Thyroid gland (tissue), 4 donors: ENCODE data around the gene PRDM11.

Experiments
- POLR2A ChIP-seq, 2 donors: fragments of 450-650 bp; IDR thresholded peaks; one replicate each; pipeline ENCODE4 v1.6.1; 2017; ENCODE audit warnings: antibody characterized with exemption in 2 of 2, mild to moderate bottlenecking in 2 of 2, moderate library complexity in 1 of 2
- TF ChIP-seq, protein P1 (sequence below), 6 experiments: fragments of 200-600 bp in 3 of 6; fragments of 450-650 bp in 3 of 6; sonication (generic) in 3 of 6; IDR thresholded peaks; one replicate each; pipeline ENCODE4 v1.5.1; 2016 to 2019; ENCODE audit warnings: antibody characterized with exemption in 6 of 6, mild to moderate bottlenecking in 2 of 6, inconsistent platforms in 1 of 6, moderate library complexity in 1 of 6

GRCh38 chr11:45263773-45264172 lies 117.3 kb downstream of the PRDM11 start:
- TF ChIP-seq, protein P1, sequence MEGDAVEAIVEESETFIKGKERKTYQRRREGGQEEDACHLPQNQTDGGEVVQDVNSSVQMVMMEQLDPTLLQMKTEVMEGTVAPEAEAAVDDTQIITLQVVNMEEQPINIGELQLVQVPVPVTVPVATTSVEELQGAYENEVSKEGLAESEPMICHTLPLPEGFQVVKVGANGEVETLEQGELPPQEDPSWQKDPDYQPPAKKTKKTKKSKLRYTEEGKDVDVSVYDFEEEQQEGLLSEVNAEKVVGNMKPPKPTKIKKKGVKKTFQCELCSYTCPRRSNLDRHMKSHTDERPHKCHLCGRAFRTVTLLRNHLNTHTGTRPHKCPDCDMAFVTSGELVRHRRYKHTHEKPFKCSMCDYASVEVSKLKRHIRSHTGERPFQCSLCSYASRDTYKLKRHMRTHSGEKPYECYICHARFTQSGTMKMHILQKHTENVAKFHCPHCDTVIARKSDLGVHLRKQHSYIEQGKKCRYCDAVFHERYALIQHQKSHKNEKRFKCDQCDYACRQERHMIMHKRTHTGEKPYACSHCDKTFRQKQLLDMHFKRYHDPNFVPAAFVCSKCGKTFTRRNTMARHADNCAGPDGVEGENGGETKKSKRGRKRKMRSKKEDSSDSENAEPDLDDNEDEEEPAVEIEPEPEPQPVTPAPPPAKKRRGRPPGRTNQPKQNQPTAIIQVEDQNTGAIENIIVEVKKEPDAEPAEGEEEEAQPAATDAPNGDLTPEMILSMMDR (IDR thresholded peaks at IDR 0.05), result no peak
- no peak for TF ChIP-seq POLR2A (IDR thresholded peaks at IDR 0.05)
